Measurements from ENCODE around the gene NDRG3. TPM values are rescaled to one million over a fixed set of nuclear protein-coding genes. Genes with fewer than 3 reads are reported as not detected.
A peak's percentile ranks its signal among the peaks of the same experiment; 100 is the strongest.
"Not testable (repeated sequence)": the region's sequence is repeated elsewhere in the genome, so short reads cannot be mapped to it uniquely, and the experiment has no call there.

The NDRG3 gene
- total RNA-seq, 1 donor from 2014 or later: 8.1 TPM

DNA sequence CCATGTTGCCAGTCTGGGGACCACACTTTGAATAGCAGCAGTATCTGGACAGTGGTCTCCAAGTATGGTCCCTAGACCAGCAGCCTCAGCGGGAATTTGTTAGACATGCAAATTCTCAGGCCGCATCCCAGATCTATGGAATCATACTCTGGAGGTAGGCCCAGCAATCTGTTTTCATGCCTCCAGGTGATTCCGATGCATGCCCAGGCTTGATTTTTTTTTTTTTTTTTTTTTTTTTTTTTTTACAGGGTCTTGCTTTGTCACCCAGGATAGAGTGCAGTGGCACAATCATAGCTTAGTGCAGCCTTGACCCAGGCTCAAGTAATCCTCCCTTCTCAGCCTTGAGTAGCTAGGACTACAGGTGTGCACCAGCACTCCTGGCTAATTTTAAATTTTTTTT is 99.2 kb downstream of the NDRG3 start:
- DNase-seq (ENCODE audit: low spot score) (no peak), ATAC-seq (no peak)

DNA sequence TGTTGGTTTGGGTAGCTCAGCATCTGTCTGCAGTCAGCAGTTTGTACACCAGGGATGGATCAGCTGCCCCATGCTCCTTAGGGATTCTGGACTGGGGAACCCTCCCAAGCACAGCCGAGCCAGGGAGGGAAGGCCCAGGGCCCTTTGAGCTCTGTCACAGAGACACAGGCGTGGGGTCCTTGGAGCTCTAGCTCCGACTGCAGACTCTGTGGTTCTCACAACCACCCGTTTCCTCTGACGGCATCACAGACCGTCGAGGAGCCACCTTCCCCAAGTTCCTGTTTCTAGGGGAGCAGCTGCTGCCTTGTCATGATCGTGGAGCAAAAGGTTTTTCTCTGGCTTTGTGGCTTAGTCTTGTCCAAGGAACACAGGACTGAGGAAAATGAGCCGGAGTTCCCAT is 99.9 kb downstream of the NDRG3 start, which contains the start of gene SLA2:
SLA2 (minus strand) TSS at position 199 of the 400 bp plus-strand sequence. CDS start 4,861 bp downstream, outside the sequence.
- no peak for DNase-seq (ENCODE audit: low spot score)
- no peak for ATAC-seq

DNA sequence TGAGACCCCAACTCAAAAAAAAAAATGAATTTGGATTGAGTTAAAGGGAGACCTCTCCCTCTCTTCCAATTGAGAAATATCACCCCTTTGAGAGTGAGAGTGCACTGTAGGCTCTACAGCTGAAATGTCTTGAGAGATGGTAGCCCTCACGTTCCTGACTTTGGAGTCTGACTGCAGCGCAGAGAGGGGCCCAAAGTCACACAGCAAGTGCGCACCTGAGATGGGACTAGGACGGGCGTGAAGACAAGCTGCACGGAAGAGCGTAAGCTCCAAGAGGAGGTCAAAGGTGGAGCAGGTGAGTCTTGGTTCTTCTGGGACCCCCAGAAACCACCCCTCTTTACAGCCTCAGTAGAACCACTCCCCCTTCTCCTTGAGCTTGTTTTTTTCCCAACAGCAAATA is 100.5 kb downstream of the NDRG3 start:
- ATAC-seq: no peak

DNA sequence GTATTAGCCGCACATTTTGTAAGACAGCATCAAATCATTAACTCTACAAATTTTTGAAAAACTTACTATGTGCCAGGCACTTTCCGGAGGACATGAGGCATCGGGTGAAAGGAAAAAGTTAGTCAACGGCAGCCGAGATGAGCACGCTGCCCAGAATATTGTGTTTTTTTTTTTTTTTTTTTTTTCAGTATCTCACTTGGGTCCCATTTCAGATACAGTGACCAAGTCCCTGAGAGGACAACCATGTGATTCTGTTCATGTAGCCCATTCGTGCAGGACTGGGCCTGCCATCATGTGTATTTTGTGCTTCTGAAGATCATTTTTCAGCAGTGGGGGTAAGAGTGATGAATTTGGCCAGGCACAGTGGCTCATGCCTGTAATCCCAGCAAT is 101.2 kb downstream of the NDRG3 start:
- no peak for ATAC-seq

More for the DNA sequence above, 100.5 kb downstream of the NDRG3 start:
- DNase-seq (ENCODE audit: low spot score): no peak

DNA sequence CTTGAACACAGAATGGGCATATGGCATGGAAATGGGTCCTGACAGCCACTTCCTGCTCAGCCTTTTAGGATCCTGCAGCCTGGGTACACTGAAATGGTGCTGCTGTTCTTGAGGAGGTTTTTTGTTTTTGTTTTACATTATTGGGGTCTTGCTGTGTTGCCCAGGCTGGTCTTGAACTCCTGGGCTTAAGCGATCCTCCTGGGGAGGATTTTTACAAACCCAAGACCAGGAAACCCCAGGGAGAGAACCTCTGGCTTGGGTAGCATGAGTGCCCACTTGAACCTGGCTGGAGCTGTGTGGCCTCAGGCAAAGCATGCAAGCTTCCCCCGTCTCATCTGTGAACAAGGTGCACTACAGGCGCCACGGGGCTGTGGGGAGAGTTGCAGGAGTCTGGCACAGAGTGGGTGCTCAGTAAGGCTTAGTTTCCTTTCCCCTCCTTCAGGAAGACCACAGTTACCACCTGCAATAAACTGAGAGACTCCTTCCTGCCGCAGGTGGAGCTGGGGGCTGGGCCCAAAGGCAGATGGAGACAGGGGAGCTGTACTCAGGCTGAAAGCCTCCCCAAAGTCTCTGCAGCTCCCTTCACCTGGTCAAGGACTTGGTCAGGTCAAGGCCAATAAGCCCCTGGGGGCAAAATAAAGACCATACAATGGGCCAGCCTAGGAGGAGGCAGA is 101.7 kb downstream of the NDRG3 start:
- DNase-seq (ENCODE audit: low spot score) (no peak), ATAC-seq (no peak)

More for the DNA sequence above, 101.2 kb downstream of the NDRG3 start:
- DNase-seq (ENCODE audit: low spot score): no peak

DNA sequence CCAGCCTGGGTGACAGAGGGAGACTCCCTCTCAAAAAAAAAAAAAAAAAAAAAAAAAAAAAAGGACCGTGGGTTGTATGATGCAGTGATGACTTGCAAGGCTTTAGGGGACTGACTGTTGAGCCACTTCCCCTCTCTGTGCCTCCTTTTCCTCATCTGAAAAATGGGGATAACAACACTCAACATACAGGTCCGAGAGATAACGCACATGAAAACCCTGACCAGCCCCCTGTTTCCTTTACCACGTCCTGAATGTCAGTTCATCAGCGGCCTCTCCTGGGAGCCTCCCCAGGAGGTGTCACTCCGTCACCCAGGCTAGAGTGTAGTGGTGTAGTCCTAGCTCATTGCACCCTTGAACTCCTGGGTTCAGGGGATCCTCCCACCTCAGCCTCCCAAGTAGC is 103.8 kb downstream of the NDRG3 start:
- no peak for ATAC-seq
- no peak for DNase-seq (ENCODE audit: low spot score)

DNA sequence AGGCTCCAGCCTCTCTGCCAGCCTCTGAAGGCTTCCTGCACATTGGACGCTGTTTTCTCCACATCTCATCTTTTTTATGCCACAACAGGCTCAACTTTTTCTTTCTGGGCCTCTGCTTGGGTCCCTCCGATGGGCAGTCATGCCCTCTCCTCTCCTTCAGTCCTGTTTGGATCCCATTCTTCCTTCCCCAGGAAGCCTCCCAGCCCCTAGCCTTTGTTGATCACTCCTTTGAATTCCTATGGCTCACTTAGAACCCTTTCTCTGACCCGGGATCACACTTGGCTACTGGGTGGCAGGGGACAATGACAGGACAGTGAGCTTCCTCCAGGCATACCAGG is 104.4 kb downstream of the NDRG3 start:
- no peak for ATAC-seq
- DNase-seq (ENCODE audit: low spot score): no peak

DNA sequence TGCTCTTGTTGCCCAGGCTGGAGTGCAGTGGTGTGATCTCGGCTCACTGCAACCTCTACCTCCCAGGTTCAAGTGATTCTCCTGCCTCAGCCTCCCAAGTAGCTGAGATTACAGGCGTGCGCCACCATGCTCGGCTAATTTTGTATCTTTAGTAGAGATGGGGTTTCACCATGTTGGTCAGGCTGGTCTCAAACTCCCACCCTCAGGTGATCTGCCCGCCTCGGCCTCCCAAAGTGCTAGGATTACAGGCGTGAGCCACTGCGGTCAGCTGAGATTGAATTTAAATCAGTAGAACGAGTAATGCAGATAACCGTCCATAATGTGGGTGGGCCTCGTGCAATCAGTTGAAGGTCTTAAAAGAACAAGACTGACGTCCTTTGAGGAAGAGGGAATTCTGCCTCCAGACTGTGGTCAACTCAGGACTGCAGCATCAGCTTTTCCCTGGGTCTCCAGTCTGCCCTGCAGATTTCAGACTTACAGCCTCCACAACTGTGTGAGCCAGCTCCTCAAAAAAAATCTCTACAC is 107.0 kb downstream of the NDRG3 start:
- not testable (repeated sequence) for ATAC-seq

DNA sequence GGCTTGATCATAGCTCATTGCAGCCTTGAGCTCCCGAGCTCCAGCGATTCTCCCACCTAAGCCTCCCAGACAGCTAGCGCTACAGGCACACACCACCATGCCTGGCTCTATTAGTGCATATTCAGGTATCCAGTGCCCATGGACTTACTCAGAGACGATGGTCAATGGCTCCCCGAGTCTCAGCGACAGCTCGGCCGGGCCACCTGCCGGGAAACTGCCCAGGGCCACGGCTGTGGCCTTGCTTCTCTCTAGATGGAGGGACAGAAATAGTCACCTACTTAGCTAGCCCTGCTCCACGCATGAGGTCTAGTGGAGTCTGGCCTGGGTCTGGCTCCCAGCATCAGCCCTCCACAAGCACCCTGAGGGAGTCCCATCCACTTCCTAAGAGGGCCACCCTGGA is 111.5 kb downstream of the NDRG3 start:
- ATAC-seq (no peak), DNase-seq (ENCODE audit: low spot score) (no peak)

More for the DNA sequence above, 107.0 kb downstream of the NDRG3 start:
- not testable (repeated sequence) for DNase-seq (ENCODE audit: low spot score)

DNA sequence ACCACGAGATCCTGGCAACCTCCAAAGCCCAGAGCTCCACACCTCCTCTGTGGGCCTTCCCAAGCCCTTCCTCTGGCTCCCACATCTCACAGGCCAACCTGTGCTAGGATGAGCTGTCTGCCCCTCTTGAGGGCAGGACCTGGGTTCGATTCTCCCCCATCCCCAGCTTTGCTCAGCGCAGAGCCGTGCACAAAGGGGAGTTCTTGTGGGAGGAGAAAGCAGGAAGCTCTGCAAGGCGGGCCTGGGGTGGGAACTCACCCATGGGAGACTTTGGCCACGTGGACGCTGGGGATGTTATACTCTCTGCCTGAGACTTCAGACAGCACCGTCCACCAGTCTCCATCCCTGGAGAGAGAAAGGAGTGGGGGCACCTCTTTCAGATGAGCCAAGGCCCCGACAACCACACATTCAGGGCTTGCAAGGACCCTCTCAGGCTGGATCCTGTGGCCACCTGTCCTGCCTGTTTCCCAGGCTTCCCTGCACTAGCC is 112.6 kb downstream of the NDRG3 start:
- no peak for DNase-seq (ENCODE audit: low spot score)
- no peak for ATAC-seq

DNA sequence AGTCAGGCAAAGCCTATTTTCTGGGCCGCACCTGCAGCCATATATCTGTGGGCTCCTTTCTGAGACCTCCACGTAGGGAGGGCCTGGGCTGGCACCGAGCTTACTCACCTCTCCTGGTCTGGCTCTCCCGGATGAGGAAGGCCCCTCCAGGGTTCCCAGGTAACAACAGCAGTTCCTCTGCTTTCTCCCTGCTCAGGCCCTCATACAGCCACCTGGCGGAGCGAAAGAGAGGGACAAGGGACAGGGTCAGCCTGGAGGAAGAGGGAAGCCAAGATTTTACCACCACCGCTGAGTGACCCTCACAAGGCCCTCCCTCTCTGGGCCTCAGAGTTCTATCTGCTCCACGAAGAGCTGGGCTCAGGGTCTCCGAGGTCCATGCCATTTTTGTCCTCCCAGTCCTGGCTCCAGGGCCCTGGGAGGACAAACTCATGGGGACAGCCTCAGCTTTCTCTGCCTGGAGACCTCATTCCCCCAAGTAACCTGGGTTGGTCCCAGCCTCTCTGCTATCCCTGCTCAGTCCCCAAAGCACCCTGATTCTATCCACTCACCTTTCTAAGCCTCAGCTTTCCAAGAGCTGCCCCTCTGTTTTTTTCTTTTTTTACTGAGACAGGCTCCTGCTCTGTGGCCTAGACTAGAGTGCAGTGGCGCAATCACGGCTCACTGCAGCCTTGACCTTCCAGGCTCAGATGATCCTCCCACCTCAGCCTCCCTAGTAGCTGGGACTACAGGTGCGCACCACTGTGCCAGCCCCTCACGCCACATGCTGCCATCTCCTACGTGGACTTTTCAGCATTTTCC is 113.2 kb downstream of the NDRG3 start:
- DNase-seq (ENCODE audit: low spot score) (no peak), ATAC-seq (no peak)

DNA sequence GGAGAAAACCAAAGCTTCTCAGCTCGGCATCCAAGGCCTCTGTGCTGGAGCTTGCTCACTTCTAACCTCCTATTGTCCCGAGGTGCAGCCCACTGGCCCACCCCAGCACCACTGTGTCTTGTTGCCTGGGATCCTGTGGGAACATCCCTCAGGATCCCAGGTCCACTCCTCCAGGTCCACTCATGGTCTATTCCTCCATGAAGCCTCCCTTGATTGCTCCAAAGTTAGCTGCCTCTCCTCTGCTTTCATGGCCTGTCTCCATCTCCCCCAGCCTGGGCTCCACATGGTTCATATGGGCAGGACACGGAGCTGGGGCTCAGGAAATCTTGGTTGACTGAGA is 113.8 kb downstream of the NDRG3 start:
- ATAC-seq (no peak), DNase-seq (ENCODE audit: low spot score) (no peak)

DNA sequence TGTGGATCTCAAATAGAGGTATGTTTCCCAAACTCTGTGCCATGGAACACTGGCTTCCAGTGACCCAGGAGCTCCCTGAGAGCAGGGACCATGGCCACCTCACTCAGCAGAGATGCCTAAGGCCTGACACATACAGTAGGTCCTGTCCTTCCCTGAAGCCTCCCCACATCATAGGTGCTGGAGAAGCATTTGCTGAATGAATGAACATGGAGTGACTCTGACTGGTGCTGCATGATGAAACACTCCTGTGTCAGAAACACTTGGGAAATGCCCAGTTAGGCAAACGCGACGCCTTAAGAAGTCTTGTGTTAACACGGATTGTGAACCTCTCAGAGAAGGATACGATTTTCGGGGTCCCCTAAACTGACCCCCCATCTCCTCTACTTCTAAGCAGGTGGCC is 114.2 kb downstream of the NDRG3 start:
- ATAC-seq (no peak), DNase-seq (ENCODE audit: low spot score) (no peak)

DNA sequence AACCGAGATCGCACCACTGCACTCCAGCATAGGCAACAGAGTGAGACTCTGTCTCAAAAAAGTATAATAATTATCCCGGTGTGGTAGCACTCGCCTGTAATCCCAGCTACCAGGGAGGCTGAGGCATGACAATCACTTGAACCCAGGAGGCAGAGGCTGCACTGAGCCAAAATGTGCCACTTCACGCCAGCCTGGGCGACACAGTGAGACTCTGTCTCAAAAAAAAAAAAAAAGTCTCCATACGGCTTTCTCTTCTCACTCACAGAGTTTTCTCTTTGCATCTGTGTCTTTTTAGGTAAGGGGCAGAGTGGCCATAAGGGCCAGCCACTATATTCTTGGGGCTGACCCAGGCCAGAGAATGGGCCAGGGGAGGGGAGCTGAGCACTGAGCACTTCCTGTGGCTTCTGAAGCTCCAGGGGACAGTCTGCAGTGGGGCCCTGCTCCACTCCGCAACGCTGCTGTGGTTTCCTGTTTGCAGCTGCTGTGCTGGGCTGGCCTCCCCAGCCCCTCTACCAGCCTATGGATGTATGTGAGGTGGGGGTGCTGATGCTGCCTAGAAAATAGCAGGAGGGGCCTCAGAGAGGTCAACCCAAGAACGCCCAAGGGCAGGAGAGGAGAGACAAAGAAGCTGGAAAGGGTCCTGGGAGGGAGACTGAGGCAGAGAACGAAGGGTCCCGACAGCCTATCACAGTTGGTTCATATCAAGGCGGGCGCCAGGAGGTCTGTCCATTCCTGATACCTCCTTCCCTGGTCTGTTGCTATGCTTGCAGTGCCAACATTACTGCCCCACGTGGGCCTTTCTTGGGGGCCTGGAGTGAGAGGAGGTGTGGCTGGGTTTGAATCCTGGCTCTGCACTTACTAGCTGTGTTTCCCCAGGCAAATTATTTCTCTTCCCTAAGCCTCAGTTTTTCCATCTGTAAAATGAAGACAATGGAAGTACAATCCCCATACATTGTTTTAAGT is 115.9 kb downstream of the NDRG3 start:
- ATAC-seq (no peak), DNase-seq (ENCODE audit: low spot score) (no peak)

DNA sequence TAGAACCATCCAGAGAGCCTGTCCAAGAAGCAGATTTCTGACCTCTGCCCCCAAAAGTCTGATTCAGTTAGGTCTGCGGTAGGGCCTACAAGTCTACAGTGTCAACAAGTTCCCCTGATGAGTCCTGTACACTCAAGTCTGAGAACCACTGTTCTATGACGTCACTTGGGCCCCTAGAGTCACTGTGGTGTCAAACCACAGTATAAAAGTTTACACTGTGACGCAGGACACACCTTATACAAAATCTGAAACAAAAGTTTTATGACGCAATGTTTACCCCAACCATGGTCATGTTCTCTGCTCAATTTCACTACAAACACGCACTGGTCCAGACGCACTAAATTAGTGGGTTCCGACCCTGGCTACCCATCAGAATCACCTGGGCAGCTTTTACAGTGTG is 117.8 kb downstream of the NDRG3 start:
- DNase-seq (ENCODE audit: low spot score) (no peak), ATAC-seq (no peak)

DNA sequence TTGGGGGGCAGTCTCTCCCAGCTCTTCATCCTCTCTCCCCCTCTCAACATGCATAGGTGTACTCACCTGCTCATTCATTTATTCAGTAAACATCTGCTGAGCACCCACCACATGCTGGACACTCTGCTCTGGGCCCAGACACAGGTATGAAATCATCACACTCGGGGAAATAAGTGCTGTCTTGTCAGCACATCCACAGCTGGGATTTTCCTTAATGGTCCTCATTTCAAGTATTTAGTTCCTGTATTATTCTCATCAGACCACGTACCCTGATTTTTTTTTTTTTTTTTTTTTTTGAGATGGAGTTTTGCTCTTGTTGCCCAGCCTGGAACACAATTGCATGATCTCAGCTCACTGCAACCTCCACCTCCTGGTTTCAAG is 121.0 kb downstream of the NDRG3 start:
- ATAC-seq (no peak), DNase-seq (ENCODE audit: low spot score) (no peak)

DNA sequence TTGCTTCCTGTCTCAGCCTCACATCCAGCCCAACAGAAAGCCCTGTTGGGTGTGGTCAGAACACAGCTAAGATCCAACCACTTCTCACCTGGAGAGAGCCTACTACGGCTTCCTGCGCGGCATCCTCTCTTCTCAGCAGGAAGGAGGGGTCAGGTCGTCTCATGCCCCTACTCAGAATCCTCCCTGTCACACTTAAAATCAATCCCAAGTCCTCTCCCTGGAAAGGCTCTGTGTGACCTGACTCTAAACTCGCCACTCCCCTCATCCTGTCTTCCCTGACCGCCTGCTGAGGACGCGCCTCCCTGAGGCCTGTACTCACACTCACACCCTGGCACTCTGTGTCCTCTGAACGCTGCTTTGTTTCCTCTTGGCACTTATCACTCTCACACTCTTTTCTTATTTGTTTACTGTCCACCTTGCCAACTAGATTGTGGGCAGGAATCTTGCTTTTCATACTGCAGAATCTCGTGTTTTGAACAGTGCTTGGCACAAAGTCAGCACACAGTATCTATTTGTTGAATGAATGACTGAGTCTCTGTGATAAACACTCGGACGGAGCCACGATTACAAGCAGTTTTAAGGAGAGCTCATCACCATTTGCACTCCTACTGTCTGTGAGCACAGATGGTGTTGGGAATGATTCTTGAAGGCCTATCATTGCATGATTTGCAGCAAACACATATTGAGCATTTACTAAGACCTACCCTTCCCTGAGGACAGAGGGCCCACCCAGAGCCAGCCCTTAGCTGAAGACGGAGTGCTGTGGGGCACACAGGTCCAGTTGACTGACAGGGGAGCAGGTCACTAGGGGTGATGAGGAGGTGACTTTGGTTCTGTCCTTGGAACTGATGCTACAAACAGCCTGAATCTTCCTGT is 121.6 kb downstream of the NDRG3 start:
- ATAC-seq (peak; percentile 84), DNase-seq (ENCODE audit: low spot score) (no peak)

DNA sequence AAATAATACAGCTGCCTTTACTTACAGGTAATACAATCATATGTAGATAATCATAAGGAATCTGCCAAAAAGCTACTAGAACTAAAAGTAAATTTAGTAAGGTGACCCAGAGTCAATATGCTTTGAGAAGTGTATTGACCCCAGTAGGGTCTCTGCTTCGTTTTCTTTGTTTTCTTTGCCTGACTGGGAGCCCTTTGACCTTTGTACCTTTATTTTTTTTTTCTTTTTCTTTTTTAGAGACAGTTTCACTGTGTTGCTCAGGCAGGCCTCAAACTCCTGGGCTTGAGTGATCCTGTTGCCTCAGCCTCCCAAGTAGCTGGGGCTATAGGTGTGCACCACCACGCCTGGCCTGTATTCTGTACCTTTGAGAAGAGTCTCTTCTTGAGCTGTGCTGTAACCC is 122.4 kb downstream of the NDRG3 start:
- ATAC-seq (peak; percentile 15), DNase-seq (ENCODE audit: low spot score) (no peak)

DNA sequence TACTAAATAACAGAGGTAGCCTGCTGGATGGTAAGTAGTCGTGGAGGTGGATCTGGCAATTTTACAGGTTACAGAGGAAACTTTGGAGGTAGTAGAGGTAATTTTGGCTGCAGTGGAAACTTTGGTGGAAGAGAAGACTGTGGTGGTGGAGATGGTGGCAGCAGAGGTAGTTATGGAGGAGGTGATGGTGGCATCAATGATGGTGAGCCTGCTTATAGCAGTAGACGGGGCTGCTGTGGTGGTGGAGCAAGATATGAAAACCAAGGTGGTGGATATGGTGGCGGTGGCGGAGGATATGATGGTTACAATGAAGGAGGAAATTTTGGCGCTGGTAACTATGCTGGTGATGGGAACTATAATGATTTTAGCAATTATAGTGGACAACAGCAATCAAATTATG is 125.0 kb downstream of the NDRG3 start:
- no peak for ATAC-seq
- no peak for DNase-seq (ENCODE audit: low spot score)
